GM18951 (cell line): ENCODE results near the gene VAV3.
"Not testable (repeated sequence)": the region's sequence is repeated elsewhere in the genome, so short reads cannot be mapped to it uniquely, and the experiment has no call there.

ENCODE experiments used
- POLR2A ChIP-seq: IDR thresholded peaks from 4 replicates; pipeline ENCODE4 v1.6.1; 2011; ENCODE audit warnings: mild to moderate bottlenecking; ENCODE audit not compliant: insufficient read length, insufficient read depth; ENCODE audit errors: extremely low read depth
- in situ Hi-C: fragments of 300-500 bp; cut with MboI; formaldehyde crosslinking; loops from one replicate; pipeline ENCODE4 v1.12.0; 2022; ENCODE audit warnings: low sequenced_read_pairs, mixed read lengths, inconsistent platforms; ENCODE audit not compliant: unreplicated experiment

The VAV3 gene

GRCh38 chr1:107662971-107663370 lies 302.0 kb downstream of the VAV3 start:
- no peak for TF ChIP-seq POLR2A
- in situ Hi-C loops, result no loop called here

DNA sequence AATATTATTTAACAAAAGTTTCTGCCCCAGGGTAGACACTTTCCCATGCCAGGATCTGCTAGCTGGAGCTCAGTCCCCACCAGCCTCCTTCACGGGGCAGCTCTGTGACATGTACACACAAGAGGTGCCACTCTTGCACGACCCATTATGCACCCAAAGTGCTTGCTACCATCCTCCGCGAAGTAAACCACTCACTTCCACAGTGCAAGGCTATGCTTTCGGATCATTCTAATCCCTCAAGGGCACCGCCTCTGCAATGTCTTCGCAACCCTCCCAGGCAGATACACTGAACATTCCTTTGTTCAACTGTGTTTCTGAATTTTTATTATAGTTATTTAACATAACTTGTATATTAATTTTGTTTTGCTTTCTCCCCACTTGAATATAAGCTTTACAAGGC lies 303.8 kb downstream of the VAV3 start:
- in situ Hi-C loops, result no loop called here
- TF ChIP-seq POLR2A, result no peak

DNA sequence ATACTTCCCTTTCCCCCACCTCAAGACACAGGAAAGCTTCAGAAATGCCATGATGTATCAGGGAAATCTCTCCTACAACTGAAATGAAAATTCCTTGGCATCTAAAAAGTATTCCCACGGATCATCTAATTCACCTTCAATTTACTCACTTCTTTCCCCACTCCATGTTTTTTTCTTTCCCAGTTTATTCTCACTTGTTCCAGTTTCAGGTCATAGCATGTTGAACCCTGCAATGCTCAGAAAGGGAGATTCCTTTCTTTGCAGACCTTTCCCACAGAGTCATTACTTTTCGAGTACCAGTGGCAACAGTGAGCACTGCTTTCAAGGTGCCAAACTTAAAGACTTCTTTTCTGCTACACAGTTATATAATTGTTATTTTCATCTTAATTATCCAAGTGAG lies 305.0 kb downstream of the VAV3 start:
- in situ Hi-C loops, result no loop called here
- no peak for TF ChIP-seq POLR2A

DNA sequence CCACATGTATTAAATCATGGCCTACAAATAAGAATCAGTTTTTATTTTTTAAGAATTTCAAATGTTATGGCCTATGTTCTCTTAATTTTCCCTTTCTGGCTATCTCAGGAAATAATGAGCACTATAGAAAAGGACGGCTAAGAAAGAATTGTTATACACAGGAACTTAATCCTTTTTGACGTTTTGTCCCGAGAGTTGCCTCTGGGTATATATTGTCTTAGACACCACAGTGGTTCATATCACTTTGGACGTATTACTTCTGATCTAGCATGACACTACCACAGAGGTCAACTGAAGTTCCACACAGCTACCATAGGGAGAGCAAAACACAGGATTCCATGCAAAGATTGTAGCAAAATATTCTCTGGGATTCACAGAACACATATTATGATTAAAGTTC lies 307.6 kb downstream of the VAV3 start:
- in situ Hi-C loops, result no loop called here
- TF ChIP-seq POLR2A, result no peak

DNA sequence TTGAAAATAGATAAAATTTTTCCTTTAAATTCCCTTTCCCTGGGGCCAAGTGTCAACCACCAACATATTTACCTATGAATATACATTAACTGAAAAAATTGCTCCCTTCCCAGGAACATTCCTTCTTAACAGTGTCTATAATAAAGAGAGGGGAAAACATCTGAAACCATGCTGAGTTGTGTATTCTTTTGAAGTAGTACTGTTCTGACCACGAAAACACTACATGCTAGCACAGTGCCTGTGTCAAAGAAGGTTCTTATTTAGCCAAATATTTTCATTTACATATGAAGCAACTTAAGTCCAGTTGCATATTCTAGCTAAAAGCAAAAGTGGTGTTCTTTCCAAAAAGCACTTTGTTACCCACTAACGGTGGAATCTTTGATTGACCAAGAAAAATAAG lies 311.2 kb downstream of the VAV3 start:
- in situ Hi-C loops, result no loop called here

DNA sequence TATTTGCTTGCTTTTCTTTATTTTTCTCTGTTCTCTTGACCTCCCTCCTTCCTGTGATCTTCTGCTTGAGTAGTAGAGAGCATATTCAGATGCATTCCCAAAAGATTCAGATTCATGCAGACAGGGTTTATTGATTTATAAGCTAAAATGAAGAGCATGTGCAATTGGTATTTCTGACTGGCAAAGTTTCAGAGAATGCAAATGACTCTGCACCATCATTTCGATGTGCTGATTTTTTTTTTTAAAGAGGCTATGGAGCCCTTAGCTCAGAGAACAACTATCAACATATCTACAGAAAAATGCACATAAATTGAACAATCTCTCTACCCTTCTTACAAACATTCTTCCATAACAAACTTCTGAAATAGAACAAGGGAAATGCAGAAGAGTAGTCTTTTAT lies 312.0 kb downstream of the VAV3 start:
- TF ChIP-seq POLR2A, result no peak

More for the DNA sequence above, 311.2 kb downstream of the VAV3 start:
- TF ChIP-seq POLR2A, result no peak

GRCh38 chr1:107650825-107651224 lies 314.2 kb downstream of the VAV3 start:
- in situ Hi-C loops, result not testable (repeated sequence)

More for the DNA sequence above, 312.0 kb downstream of the VAV3 start:
- in situ Hi-C loops, result no loop called here

DNA sequence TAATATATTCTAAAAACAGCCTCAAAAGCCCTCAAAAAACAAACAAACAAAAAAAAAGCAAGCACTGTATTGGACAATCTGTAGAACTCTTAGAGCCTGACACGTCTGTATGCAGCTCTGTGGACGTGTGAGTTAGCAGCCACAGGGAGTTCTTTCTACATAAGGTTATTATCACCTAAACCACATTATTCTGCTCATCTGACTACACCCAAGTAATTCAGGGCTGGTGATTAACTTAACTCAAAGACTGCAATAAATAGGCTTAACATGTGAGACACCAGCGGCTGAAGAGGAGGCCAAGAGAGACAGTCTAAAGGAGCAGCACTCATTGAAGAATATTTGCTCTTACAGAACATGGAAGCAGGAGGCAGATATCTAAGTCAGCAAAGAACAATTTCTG lies 316.0 kb downstream of the VAV3 start:
- in situ Hi-C loops, result no loop called here
- TF ChIP-seq POLR2A, result no peak

DNA sequence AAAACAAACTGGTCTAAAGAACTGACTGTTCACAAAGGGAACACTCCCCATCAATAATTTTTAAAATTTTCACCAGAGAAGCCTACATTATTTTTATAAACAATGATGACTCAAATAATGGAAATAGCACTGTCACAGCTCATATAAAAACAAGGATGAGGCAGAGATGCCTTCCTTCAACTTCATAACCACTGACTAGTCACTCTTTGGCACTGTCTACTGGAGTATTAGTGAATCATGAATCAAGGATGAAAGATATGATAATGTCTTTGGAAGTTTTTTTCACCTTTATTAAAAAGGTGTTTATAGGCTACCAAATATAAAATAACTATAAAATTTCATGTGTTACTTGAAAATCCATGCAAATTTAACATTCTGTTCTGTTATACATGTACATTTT lies 316.9 kb downstream of the VAV3 start:
- no peak for TF ChIP-seq POLR2A
- in situ Hi-C loops, result no loop called here

GRCh38 chr1:107647012-107647411 lies 318.0 kb downstream of the VAV3 start:
- no peak for TF ChIP-seq POLR2A
- in situ Hi-C loops, result no loop called here

GRCh38 chr1:107643766-107644165 lies 321.2 kb downstream of the VAV3 start:
- in situ Hi-C loops, result no loop called here
- no peak for TF ChIP-seq POLR2A

GRCh38 chr1:107640207-107640606 lies 324.8 kb downstream of the VAV3 start:
- TF ChIP-seq POLR2A, result no peak
- in situ Hi-C loops, result no loop called here

GRCh38 chr1:107637101-107637500 lies 327.9 kb downstream of the VAV3 start:
- TF ChIP-seq POLR2A, result no peak
- in situ Hi-C loops, result no loop called here

DNA sequence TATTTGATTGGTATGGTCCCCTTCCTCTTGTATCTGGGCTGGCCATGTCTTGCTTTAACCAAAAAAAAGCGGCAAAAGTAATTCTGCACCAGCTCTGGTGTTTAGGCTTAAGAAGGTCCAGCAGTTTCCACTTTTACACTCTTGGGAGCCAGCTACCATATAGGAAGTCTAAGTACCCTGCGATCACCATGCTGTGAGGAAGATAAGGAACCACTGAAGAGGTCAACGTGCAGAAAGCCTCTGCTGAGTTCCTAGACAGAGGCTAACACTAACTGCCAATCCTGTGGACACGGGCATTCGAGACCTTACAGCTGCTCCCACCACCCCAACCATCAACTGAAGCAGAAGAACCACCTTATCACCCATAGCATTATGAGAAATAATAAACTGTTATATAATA lies 331.4 kb downstream of the VAV3 start:
- in situ Hi-C loops, result no loop called here
- no peak for TF ChIP-seq POLR2A

DNA sequence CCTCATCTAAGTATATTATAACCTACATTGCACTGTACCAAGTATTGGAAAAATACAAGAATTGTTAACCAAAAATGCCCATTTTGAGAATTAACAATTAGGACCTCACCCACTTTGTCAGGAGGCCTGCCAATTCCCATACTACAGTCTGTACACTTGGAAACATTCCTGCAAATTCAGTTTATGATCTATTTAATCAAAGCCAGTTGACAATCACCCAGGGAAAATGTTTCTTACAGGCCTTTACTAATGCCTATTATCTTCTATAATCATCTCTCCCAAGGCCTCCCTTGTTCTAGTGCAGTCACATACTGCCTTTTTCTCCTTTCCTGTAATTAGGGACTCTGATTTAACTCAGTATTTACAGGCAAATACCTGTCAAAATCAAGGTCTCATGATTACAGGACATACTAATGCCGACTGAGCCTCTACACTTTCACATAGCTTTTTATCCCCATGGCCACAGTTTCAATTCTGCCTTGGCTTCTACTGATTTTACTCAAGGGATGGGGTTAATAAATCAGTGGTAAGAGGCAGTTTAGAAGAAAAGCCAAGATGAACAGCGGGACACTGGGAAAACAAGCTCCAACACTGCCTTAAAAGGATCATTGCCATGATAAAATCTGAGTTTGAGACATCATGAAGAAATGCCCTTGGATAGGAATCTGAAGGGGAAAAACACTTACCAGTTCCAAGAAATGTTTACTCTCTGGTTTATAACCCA lies 338.7 kb downstream of the VAV3 start:
- in situ Hi-C loops, result no loop called here

More for the DNA sequence above, 338.7 kb downstream of the VAV3 start:
- no peak for TF ChIP-seq POLR2A
